Suppressor macrophage treated with lipopolysaccharide for 1 hour (primary cell): Measurements from ENCODE around the gene COA4.

Source experiments
- DNase-seq, 3 donors: peaks; one replicate each; pipeline ENCODE4 v3.0.0-alpha.2; 2020 to 2022

COA4 gene

DNA sequence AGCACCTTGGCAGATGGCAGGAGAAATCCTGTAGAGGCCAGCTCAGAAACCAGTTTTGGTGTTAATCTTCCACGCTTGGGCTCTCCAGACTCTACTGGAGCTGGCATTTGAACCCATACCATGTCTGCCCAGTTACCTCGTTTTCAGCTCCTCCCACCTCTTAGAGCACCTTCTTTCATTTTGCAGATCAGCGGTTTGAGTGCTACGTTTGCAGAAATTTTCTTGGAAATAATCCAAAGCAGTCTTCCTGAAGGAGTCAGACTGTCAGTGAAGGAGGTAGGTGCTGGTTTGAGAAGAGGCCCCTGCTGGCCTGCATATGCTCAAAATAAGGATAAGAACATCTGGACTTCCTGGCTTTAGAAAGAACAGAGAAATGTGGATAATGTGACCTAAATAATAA lies 13.7 kb downstream of the COA4 start:
- DNase-seq: no peak

DNA sequence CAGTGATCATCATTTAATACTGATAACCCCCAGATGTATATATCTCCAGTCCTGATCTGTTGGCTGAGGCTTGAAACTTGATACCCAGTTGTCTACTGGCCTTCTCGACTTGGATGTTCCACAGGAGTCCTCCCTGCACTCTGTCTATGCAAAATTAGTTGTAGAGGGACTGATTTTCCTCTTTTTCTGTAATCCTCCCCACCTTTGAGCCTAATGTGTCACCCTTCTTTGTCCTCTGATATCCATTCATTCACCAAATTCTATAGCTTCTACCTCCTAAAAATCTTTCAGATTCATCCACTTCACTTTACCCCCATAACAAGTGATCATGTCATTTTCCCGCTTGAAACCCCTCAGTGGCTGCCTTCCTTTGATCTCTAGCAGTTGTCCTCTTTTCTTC lies 16.4 kb downstream of the COA4 start:
- no peak for DNase-seq

DNA sequence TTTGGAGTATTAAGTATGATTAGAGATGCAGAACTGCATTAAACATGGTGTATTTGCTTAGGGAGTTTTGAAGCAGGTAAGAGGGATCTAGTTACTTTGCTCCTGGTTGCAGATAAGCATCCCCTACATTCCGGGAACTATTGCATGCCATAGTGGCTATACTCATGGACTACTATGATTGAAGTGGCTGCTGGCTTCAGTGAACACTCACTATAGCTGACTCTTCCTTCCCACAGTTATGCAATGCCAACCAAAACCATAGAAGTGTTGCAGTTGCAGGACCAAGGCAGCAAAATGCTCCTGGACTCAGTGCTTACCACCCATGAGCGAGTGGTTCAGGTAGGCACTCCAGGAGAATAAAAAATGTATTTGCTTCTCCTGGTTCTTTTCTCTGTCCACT lies 17.0 kb downstream of the COA4 start:
- DNase-seq: no peak

DNA sequence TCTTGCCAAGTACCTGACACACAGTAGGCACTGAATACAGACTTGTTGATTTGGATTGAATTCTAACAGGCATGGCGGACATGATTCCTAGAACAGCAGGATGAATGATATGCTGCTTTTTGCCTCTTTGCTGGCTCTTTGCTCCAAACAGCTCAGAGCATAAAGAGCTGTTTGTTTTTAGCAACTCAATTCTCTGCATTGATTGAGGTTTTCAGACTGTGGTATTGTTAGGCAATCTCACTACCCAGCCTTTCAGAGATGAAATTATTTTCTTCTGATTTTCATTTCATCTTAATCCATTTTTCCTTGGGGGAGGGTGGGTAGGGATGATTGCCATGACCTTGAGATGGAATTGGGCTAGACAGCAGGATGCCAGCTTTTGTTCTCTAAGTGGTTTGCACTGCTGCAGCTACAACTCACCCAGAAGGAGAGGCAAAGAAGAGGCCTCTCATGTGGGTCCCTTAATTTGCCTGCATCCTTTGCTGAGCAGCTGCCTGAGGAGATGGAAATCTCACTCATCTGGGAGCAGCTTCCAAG lies 20.5 kb downstream of the COA4 start:
- no peak for DNase-seq

DNA sequence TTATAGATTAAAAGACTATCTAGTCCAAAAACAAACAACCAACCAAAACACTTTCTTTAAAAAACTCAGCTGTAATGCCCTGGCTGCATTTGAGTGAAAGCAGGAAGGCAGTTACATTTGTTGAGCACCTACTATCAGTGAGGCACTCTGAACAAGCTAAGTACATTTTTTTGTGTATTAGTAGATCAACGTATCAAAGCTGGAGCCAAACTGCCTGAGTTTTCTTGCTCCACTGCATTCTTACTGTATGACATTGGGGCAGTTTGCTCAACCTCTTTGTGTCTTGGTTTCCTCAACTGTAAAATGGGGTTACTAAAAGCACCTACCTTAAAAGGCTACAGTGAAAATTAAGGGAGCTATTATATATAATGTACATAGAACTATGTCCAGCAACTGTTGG lies 22.0 kb downstream of the COA4 start:
- DNase-seq: no peak

DNA sequence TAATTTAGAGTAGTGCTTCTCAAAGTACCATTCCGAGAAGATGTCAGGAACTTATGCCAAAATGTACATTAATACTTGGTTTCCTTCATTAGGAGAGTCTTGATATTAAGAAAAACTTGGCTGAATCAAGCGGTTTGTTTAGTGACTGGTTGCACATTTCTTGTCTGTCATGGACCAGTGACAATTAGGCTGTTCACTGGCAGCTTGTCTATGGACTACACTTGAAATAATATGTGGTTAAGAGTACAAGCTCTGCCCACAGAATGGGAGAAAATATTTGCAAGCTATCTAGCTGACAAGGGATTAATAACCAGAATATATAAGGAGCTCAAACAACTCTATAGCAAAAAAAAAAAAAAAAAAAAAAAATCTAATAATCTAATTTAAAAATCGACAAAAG lies 24.6 kb downstream of the COA4 start:
- no peak for DNase-seq

DNA sequence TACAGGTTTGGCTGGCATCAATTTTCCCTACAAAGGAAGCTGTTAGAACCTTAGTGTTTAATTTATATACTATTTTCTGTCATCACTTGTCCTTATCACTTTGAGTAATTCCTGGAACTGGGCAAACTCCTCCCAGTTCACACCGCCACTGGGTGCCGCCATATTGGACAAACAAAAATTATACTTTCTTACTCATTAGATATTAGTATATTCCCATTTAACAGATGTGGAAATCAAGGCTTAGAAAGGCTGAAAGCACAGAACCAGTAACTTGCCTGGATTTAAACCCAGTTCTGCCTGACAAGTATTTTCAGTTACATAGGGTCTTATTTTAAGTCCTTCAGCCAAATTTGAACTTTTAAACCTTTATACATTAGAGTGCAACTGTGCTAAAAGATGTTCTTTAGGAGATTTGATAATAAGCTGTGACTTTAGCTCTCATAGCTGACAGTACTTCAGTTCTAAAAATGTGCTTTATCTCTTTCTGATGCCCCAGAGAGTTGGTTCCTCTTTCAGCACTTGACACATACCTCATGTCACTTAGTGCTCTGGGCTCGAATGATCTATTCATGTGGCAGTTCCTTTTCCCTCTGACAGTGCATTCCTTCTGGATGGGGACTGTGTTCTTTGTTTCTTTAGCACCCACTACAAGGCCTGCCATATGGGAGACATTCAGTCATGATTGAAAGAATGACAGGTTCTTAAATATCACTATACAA lies 25.4 kb downstream of the COA4 start:
- peak in 2 of 3 donors; percentile 53 to 56 for DNase-seq

DNA sequence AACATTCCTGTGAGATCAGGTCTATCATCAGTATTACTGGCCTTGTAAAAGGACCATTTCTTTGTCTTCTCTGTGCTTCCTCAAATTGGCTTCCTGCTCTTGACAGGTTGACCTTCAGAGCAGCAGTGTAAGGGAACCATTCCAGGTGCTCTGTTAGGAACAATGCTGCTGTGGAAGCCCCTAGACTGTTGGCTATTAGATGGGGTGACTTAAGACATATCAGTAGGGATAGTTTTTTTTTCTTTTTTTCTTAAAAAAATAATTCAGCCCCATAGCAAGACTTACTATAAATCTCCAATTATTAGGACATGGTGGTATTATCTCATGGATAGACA lies 37.6 kb downstream of the COA4 start:
- no peak for DNase-seq

DNA sequence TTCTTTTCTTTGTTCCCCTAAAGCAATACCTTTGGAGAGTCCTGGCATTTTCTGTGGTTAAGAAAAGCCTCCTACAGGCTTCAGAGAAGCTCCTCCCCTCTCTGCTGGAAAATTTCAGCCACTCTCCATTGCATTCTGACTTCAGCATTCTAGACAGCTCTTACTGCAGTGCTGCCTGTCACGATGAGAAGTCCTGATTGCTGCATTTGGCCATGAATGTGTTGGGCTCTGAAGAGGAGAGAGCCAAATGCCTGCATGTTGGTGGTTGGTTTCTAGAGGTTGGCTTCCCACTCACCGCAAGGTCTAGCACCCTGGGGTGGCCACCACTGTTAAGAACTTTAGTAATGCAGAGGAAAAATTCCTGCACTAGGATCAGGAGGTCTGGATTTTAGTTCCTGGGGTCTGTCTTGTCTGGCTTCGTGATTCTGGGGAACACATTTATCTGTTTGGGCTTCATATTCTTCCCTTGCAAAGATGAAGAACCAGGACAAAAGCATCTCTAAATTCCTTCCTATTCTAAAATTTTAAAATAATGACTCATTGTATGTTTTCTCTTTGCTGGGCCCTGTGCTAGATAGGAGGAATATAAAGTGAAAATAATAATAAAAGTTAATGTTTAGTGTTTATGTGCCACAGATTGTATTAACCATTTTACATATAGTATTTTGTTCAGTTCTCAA lies 38.1 kb downstream of the COA4 start:
- no peak for DNase-seq

DNA sequence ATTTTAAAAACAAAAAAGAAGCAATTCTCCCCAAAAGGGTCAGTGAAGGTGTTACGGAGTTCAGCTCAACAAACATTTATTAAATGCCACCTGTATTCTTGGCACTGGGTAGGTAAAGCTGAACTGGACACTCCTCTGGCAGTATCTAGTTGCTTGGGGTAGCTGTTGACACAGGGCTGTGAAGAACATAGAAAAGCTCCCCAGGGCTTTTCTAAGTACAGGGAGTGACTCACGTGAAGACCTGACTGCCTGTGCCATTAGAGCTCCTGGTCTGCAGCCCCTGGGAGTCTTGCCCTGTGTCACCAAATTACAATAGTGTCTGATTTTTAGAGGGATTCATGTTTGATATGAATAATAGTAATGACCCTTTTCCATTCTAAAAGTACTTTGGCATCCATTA lies 43.6 kb downstream of the COA4 start:
- no peak for DNase-seq

DNA sequence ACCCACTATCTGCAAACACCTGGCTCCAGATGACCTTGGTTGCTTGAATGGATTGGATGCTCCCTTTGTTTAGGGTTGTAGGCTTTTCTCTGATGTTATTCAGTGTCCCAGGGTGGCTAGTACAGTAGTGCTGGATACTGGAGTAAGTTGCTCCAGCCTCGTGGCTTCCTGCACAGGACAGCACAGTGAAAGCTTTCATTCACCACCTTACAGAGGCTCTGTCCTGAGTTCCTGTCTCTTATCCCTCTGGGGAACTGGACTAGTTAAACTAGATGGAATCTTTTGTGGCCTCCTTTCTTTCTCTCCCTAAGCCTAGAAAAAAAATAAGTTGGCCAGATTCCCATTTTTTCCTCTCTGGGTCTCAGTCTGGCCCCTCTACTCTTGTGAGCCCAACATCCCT lies 46.4 kb downstream of the COA4 start:
- DNase-seq: no peak
